ENCODE measurements around the gene CDC45. TPM values are rescaled to one million over a fixed set of nuclear protein-coding genes. Genes with fewer than 3 reads are reported as not detected.

The CDC45 gene
- total and polyA plus RNA-seq, 7 donors = 0.14 to 16.6 (median 6.1) TPM; not detected in 3

DNA sequence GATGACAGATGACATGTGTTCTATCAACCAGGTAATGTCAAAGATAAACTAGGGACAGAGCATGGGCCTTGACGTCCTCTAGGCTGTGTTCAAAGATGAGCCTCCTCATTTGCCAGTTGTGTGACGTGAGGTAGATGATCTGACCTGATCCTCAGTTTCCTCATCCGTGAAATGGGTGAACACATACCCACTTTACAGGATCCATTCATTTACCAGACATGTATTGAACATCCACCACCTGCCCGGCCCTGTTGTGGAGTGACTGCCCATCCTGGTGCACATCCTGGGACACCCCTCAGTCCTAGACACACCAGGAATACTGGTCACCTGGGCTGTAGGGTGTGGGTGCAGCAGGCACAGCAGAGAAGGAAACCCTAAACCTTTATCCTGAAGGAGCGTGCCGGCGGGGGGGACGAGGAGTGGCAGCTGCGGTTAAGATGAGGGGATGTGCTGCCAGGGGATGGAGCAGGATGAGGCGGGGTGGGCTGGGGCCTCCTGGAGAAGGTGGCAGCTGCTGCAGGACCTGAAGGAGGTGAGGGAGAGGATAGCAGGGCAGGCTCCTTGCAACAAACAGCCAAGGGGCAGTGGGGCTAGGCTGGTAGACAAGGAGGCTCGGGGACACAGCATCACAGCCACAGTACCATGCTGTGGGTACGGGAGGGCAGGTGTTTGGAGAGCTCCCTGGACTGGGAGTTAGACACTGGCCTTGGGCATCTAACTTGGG lies 36.1 kb downstream of the CDC45 start:
- H3K4me1 ChIP-seq = peaks cover 0 to 2% (median 0%) of the 10 kb centered on the region in 4 donors
- no peaks in the 10 kb centered on the region for H3K36me3 ChIP-seq
- no peak for DNase-seq
- H3K27me3 ChIP-seq = no peaks in the 10 kb centered on the region
- intact Hi-C loops (cut with DNase I) = no loop called here
- peaks cover 0 to 3% (median 0%) of the 10 kb centered on the region in 4 donors for H3K9me3 ChIP-seq
- H3K27ac ChIP-seq = no peak overlapping the region
- H3K4me3 ChIP-seq = no peak overlapping the region
- TF ChIP-seq EP300 (IDR thresholded peaks at IDR 0.05) (no peak), POLR2AphosphoS5 (IDR thresholded peaks at IDR 0.05) (no peak), POLR2A (IDR thresholded peaks at IDR 0.05) (no peak), CTCF (IDR thresholded peaks at IDR 0.05) (no peak)
- whole genome bisulfite sequencing, 2 donors = 96% methylated on average over 12 of the region's 12 CpGs

GRCh38 chr22:19516378-19517170 lies 36.9 kb downstream of the CDC45 start:
- peaks cover 0 to 2% (median 0%) of the 10 kb centered on the region in 4 donors for H3K4me1 ChIP-seq
- H3K4me3 ChIP-seq = no peak overlapping the region
- H3K27me3 ChIP-seq = no peaks in the 10 kb centered on the region
- H3K27ac ChIP-seq = no peak overlapping the region
- 95 to 96% methylated on average over 19 of the region's 19 CpGs for WGBS, 2 donors
- H3K9me3 ChIP-seq = peaks cover 0 to 3% (median 0%) of the 10 kb centered on the region in 4 donors
- DNase-seq = no peak
- H3K36me3 ChIP-seq = no peaks in the 10 kb centered on the region
- no peak for TF ChIP-seq CTCF (IDR thresholded peaks at IDR 0.05)
- TF ChIP-seq EP300 (IDR thresholded peaks at IDR 0.05) = no peak
- TF ChIP-seq POLR2A (IDR thresholded peaks at IDR 0.05) = no peak
- no peak for TF ChIP-seq POLR2AphosphoS5 (IDR thresholded peaks at IDR 0.05)
- intact Hi-C loops (cut with DNase I) = no loop called here

GRCh38 chr22:19517171-19517500 lies 37.4 kb downstream of the CDC45 start:
- Histone ChIP-seq H3K4me1 (peaks cover 0 to 2% (median 0%) of the 10 kb centered on the region in 4 donors), H3K27me3 (peaks cover 0 to 5% (median 5%) of the 10 kb centered on the region in 3 donors), H3K27ac (no peak overlapping the region), H3K4me3 (no peak overlapping the region), H3K36me3 (no peaks in the 10 kb centered on the region), H3K9me3 (peaks cover 0 to 3% (median 0%) of the 10 kb centered on the region in 4 donors)
- DNase-seq = no peak
- TF ChIP-seq EP300 (IDR thresholded peaks at IDR 0.05) (no peak), POLR2A (IDR thresholded peaks at IDR 0.05) (no peak), CTCF (IDR thresholded peaks at IDR 0.05) (no peak), POLR2AphosphoS5 (IDR thresholded peaks at IDR 0.05) (no peak)
- intact Hi-C loops (cut with DNase I) = no loop called here
- WGBS, 2 donors = 96% methylated on average over 10 of the region's 10 CpGs

DNA sequence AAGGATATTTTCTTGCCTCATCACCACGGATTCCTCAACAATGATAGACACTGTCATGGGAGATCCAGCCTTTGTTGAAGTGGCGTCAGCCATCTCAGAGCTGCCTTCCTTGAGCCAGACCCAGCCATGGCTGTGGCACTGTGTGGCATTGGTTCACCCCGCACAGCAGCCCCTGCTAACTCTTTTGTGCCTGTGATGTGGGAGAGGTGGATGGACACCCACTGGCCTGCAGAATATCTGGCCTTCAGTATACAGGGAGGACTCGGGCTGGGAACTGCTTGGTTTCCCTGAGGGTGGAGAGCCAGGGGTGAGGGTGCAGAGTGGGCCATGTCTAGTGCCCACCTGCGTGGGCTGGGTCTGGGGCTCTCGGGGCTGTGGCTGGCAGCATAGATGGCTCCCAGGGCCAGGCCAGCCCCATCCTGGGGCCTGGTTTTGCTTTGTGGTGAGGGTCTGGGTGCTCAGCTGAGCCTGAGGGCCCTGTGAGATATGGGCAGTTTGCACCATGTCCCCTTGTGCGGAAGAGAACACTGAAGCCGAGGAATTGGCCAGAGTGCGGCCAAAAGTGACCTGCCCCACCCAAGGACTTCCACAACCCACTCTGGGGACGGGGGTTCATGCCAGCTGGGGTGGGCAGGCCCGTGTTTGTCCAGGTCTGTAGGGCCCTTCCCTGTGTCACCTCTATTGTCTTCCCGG lies 38.3 kb downstream of the CDC45 start:
- WGBS, 2 donors = 92 to 93% methylated on average over 12 of the region's 12 CpGs
- H3K4me1 ChIP-seq = peaks cover 0 to 2% (median under 1%) of the 10 kb centered on the region in 4 donors
- H3K36me3 ChIP-seq = no peaks in the 10 kb centered on the region
- intact Hi-C loops (cut with DNase I) = no loop called here
- H3K27me3 ChIP-seq = peaks cover 5 to 14% (median 14%) of the 10 kb centered on the region in 3 donors
- H3K9me3 ChIP-seq = peaks cover 0 to 3% (median 0%) of the 10 kb centered on the region in 4 donors
- no peak for DNase-seq
- H3K27ac ChIP-seq = no peak overlapping the region
- no peak overlapping the region for H3K4me3 ChIP-seq
- TF ChIP-seq EP300 (IDR thresholded peaks at IDR 0.05) (no peak), POLR2A (IDR thresholded peaks at IDR 0.05) (no peak), POLR2AphosphoS5 (IDR thresholded peaks at IDR 0.05) (no peak), CTCF (IDR thresholded peaks at IDR 0.05) (no peak)

Data from sigmoid colon (tissue), 7 donors.